GM18508 (cell line): Measurements from ENCODE around the gene AHNAK.
"Not testable (repeated sequence)": the region's sequence is repeated elsewhere in the genome, so short reads cannot be mapped to it uniquely, and the experiment has no call there.

Experiments
- ATAC-seq: cut with Tn5 transposase; IDR thresholded peaks from one replicate; pipeline ENCODE4 v1.9.1; 2021; ENCODE audit warnings: moderate number of reproducible peaks; ENCODE audit not compliant: insufficient read depth, unreplicated experiment

Gene AHNAK

DNA sequence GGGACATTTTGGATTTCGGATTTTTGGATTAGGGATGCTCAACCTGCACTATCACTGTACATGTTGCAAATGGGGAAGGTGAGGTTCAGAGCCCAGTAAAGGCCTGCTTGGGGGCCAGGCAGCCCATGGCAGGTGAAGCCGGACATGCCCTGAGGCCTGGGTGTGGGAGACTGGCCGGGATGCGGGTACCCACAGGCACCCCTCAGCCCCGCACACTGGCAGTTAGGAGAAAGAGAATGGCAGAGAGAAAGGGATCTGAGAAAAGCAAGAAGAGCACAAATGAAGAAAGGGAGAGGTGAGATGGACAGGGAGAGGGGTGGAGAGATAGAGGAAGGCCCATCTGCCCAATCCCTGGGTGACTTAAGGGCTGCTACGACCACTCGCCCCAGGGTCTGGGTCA, 75.0 kb downstream of the AHNAK start:
- ATAC-seq: no peak

DNA sequence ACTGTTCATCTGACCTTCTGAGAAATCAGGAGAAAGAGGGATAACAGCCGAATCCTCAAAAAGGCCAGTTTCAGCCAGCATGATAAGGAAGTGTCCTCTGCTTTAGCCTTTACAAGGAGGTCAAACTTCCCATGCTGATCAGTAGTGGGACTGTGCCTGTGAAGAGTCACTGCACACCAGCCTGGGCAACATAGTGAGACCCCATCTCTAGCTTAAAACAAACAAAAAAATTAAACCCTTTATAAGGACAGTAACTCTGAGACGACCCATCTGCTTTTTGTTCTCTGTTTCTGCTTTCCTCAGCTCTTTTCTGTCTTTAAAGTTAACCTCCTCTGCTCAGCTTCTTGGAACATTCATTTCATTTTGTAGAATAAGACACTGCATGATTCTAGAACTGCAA, 78.0 kb downstream of the AHNAK start:
- ATAC-seq: no peak

DNA sequence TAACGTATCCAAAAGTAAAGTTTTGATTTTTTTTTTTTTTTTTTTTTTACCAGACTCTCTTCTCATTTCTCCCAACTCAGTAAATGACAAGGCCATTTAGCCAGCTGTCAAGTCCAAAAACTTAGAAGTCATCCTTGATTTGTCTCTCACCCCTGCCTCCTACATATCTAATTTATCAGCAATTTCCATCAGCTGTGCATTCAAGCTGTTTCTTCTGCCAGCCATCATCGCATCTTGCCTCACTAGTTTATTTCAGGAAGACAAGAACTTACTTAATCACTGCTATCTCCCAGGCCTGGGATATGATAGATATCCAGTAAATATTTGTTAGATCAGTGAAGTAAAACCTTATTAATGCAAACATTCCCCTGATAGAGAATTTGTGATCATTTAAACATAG, 80.2 kb downstream of the AHNAK start:
- ATAC-seq: no peak

DNA sequence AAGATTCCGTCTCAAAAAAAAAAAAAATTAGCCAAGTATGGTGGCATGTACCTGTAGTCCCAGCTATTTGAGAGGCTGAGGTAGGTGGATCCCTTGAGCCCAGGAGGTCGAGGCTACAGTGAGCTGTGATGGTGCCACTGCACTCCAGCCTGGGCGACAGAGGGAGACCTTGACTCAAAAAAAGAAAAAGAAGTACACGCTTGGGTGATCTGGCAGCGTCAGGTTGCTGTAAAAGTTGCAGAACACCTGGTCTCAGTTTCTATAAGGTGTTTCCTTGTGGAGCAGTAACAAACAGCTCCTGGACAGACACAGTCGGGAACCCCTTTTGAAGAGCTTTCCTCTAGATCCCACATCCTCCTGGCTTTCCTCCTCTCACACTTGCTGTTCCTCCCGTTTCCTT, 82.0 kb downstream of the AHNAK start:
- ATAC-seq: no peak

DNA sequence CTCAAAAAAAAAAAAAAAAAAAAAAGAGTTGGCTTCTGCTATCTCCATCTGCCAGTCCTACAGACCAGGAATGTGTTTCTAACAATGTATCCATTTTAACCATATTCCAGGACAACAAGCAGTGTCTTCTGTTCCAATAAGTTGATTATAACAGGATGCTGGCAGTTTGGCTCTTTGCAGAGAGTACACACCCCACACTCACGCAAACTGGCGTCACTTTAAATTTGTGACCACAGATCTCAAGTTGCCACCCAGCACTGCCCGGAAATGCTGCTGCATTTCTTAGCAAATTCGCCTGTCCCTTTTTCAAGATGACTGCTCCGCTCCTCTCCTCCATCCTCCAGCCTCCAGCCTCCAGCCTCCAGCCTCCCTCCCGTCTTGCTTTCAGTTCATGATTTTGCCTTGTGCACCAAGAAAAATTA, 83.5 kb downstream of the AHNAK start:
- ATAC-seq: no peak

DNA sequence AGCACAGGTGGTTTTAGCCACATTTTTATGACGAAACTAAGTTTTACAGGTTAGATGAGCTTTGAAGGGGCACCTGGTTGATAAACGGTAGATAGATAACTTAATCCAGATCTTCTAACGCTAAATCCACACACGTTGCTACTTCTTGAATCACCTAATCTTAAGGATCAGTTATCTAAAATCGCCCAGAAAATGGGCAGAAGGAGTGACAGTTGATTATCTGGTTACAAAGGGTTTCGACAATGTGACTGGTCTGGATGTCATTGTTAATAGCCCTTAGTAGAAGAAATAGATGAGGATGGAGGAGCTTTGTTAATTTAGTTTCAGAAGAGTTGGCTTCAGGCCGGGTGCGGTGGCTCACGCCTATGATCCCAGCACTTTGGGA, 84.1 kb downstream of the AHNAK start:
- ATAC-seq: no peak

DNA sequence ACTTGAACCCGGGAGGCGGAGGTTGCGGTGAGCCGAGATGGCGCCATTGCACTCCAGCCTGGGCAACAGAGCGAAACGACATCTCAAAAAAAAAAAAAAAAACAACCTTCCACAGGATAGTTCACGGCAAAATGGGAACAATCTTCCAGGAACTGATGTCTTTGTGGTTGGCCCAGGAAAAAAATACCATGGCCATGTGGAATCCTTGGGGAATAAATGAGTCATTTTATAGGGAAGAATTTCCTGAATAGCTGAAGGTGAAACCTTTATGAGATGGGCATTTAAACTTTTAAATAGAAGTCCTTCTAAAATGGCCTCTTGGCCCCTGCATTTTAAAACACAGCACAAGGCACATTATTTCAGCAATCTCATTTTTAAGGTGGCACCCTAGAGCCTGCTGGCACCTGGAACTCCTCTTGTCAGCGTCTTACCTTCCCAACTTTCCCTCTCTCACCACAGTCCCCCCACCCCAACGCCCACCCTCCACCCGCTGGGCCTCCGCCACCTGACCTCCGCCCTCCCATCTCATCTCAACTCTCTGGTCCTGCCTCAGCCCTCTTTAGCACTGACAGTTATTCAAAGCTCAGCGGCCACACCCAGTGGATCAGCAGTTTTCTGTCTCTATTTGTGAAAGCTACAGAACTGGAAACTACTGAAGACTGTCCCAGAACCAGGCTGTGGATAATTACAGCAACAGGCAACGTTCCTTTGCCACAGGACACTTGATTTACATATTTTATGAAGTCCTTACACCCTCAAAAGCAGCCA, 84.7 kb downstream of the AHNAK start:
- no peak for ATAC-seq

DNA sequence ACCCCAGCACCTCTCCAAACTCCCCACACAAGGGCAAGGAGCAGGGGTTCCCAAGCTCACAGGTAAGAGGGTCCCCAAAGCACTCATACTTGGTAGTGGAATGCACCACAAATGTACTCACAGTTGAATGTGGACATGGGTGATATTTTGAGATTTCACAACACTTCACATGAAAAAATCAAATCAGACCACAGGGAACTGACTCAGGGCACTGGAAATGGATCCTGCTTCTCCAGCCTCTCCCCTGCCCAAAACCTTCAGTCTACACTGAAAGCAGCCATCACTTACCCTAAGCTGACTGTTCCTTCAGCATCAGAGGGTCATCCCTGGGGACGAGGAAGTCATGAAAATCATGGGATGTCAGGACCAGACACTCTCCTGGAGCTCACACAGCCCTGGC, 87.5 kb downstream of the AHNAK start:
- ATAC-seq: no peak

DNA sequence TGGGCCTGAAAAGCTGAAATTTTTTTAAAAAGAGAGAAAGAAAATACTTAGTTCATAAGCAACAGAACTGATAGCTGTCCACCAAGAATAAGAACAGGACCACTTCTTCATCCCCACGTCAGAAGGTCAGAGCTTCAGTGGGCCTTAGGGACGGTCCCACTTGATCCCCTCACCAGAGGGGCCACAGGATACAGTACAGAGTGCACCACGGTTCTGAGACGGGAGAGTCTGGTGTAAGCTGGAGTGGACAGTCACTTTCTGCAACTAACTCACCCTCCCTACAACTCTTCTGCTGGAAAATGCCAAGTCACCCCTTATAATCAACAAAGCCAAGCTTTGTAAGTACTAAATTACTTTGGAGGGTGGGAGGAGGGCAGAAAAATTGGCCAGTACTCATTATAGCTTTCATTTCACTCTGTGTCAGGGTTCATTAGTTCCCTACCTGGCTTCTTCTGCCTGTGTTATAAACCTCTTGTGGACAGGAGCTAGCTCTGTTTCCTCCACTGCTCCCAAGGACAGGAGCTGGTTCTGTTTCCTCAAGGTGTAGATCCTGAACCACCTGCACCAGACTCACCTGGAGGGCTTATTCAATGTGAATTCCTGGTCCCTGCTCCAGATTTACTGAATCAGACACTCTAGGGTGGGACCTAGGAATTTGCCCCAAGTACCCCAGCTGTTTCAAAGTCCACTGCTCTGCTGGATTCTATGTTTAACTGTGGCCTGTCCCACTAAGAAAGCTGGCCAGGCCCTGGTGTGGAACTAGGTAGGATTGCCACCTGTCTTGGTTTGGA, 88.2 kb downstream of the AHNAK start:
- no peak for ATAC-seq

DNA sequence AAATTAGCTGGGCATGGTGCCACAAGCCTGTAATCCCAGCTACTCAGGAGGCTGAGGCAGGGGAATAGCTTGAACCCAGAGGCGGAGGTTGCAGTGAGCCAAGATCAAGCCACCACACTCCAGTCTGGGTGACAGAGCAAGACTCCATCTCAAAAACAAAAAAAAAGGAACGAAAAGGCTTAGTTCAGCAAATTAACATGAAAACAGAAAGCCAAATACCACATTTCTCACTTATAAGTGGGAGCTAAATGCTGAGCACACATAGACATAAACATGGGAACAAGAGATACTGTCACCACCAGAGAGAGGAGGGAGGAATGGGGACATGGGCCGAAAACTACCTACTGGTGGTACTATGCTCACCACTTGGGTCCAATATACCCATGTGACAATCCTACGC, 89.1 kb downstream of the AHNAK start:
- no peak for ATAC-seq

DNA sequence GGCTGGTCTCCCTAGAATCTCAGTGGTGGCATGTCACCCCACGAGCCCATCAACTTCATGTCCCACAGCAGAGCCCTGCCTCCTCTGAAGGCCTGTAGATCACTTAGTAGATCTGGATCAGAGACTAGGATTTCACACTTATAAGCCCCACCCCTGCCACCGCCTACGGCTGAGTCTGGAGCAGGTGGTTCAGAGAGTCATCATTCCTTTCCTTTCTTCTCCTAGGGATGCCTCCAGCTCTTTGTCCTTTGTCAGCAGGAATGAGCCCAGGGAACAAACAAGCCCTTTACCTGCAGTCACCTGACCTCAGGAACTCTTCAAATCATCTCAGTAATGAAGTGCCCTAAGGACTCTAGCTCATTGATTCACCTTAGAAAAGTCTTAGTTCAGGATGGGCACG, 90.0 kb downstream of the AHNAK start:
- ATAC-seq: no peak

DNA sequence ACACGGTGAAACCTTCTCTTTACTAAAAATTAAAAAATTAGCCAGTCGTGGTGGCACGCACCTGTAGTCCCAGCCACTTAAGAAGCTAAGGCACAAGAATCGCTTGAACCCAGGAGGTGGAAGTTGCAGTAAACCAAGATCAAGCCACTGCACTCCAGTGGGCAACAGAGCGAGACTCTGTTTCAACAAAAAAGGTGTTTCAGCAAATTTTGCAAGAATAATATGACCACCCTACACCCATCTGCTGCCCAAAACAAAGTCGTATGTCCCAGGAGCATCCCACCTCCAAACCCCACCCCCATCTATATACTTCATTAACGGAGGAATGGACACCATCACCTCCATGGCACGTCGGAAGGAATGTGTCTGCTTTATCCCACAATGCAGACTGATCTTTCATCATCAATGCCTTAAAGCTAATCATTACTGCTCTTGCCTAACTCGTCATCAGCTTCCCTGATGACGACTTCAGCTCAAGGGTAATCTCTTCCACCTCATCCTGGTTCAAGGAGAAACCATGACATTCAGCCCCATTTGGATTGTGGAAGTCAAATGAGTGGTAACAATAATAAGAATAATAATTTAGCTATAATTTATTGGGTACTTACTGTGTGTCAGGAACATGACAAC, 93.7 kb downstream of the AHNAK start:
- ATAC-seq: no peak

DNA sequence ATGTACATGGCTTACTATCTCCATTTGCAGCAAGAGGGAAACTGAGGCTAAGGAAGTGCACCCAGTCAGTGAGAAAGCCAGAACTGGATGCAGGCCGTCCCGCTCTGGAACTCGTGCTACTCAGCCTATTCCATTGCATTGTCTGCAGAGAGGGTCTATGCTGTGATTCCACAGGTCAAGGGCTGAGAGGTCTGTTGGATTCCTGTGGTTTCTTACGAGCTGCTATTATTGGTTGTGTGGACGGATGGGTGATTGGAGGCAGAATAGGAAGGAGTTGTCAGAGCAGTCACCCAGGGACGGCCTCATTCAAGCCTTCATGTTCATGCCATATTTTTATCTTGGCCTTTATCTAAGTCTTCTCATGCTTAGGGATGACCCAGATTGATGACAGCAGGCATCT, 94.3 kb downstream of the AHNAK start:
- ATAC-seq: no peak

DNA sequence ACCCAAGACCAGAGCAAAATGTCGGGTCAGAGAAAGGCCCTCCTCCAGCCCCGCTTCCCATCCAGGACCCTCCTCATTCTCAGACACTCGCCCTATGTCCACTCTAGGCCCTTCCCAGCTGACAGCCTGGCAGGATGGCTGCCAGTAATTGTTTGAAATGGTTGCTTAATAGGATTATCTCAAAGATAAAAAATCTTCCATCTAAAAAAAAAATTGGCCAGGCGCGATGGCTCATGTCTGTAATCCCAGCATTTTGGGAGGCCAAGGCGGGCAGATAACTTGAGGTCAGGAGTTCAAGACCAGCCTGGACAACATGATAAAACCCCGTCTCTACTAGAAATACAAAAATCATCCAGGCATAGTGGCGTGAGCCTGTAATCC, 95.4 kb downstream of the AHNAK start:
- ATAC-seq: no peak

DNA sequence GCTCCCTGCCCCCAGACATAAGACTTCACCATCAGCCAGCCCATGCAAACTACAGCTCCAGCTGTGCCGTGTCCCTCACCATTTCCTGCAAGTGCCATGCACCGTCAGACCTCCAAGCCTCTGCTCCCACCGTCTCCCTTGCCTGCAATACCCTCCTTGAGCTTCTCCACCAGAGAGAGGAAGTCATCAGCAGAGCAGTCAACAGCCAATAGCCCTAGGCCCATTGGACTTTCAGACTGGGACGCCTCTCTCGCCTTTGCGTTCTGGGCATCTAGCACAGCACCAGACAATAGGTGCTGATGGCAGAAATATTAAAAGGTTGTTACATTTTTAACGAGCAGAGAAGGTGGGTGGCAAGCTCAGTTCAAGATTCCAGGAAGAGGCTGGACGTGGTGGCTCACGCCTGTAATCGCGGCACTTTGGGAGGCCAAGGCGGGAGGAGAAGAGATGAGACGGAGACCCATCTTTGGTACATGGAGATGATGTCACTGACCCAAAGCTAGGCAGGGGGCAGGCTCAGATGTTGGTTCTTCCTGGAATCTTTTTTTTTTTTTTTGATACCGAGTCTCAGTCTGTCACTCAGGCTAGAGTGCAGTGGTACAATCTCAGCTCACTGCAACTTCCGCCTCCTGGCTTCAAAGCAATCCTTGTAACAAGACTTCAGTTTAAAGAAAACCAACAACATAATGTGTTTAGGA, 95.9 kb downstream of the AHNAK start:
- no peak for ATAC-seq

DNA sequence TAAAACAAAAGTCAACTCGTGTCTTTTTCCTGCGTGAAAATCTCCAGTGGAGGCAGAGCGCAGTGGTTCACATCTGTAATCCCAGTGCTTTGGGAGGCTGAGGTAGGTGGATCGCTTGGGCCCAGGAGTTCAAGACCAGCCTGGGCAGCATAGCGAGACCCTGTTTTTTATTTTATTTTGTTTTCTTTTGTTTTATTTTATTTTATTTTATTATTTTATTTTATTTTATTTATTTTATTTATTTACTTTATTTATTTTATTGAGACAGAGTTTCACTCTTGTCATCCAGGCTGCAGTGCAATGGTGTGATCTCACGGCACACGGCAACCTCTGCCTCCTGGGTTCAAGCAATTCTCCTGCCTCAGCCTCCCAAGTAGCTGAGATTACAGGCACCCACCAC, 96.7 kb downstream of the AHNAK start:
- not testable (repeated sequence) for ATAC-seq

DNA sequence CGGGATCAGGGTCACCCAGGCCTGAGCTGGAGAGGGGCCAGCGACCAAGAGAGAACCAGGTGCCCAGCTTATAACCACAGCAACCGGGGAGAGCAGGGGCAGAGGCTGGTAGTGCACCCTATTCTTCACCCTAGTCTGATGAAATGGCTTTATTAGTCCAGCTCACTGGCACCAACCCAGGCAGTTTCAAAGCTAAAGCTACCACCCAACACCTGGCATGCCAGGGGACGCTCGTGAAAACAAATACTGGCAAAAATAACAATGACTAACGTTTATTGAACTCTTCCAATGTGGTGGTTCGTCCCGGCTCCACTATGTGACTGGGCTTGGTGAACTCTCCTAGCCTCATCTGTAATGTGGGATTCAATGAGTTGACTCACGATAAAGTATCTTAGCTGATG, 97.2 kb downstream of the AHNAK start:
- no peak for ATAC-seq

DNA sequence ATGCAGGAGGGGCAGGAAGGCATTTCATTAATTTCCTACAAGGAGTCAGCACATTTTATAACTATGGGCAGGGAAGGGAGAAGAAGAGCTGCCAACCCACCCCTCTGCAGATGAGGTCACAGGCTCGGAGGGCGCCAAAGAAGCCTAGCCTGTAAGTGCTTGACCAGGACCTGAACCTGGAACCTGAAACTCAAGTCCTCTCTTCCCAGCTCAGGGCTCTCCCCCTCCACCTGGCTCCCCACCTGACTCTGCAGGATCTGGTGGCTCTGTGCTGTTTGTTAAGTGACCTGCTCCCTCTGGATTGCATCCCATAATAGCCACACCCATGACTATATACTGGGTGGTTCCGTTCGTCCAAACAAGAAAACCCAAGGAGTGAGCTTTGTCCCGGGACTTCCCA, 100.5 kb downstream of the AHNAK start:
- no peak for ATAC-seq

DNA sequence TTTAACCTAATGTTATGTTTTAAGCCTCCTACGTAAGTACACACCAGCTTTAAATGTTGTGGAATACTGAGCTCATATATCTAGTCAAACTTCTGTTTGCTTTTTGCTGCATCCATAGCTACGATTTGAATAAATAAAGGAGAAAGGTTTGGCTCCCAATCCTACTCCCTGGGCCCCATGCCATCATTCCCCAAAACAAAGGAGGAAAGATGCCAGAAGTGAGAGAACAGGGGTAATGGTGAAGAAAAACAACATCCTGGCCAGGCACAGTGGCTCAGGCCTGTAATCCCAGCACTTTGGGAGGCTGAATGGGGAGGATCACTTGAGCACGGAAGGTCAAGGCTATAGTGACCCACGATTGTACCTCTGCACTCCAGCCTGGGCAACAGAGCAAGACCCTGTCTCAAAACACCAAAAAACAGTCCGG, 101.3 kb downstream of the AHNAK start:
- ATAC-seq: no peak

DNA sequence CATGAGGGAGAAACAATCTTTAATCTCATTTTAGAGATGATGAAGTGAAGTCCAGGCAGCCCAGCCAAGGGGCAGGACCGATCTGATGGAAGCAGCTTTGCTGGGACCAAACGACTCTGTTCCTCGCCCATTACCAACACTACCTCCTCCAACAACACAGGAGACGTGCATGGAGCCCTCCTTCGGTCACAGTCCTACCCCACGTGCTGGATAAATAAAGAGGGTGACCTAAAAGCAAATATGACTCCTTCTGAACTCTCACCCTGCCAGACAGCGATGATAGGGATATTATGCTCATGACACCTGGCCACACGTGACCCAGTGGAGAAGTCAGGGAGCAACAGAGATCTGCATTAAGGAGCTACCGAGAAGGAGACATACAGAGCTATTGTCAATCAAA, 101.8 kb downstream of the AHNAK start:
- ATAC-seq: no peak
